GM19239 (cell line): ENCODE results near the gene TOR4A.
"Not testable (repeated sequence)": the region's sequence is repeated elsewhere in the genome, so short reads cannot be mapped to it uniquely, and the experiment has no call there.

Experiments used
- DNase-seq: peaks from one replicate; pipeline ENCODE4 v3.0.0; 2011; ENCODE audit warnings: low spot score; ENCODE audit not compliant: insufficient read length
- FAIRE-seq: peaks from 2 replicates; lab custom pipeline; 2011; peaks lifted over from hg19 to GRCh38; lab: Jason Lieb, UNC

Gene TOR4A

GRCh38 chr9:137237759-137238726 lies 39.5 kb upstream of the TOR4A start:
- no peak for FAIRE-seq

GRCh38 chr9:137239541-137240200 lies 37.9 kb upstream of the TOR4A start:
- not testable (repeated sequence) for FAIRE-seq, DNase-seq

More at GRCh38 chr9:137237759-137238726, 39.5 kb upstream of the TOR4A start:
- DNase-seq = no peak

- FAIRE-seq (peak; percentile 68), DNase-seq (no peak)
Measured at GRCh38 chr9:137240318-137240840, 37.1 kb upstream of the TOR4A start.

- peak; percentile 100 for FAIRE-seq
- peak; percentile 100 for DNase-seq
Measured at GRCh38 chr9:137240841-137241489, 36.6 kb upstream of the TOR4A start, which contains the start of gene TUBB4B. Gene TUBB4B, plus strand, starts transcription at chr9:137241287. Its CDS starts 74 bp downstream, at chr9:137241361.

GRCh38 chr9:137241490-137242268 lies 35.8 kb upstream of the TOR4A start:
- DNase-seq (no peak), FAIRE-seq (no peak)

GRCh38 chr9:137242269-137243203 lies 35.0 kb upstream of the TOR4A start:
- FAIRE-seq (peak; percentile 8), DNase-seq (no peak)

GRCh38 chr9:137243266-137243625 lies 34.3 kb upstream of the TOR4A start:
- not testable (repeated sequence) for FAIRE-seq, DNase-seq

GRCh38 chr9:137243626-137244485 lies 33.7 kb upstream of the TOR4A start:
- FAIRE-seq (no peak), DNase-seq (no peak)

- DNase-seq = no peak
- FAIRE-seq = no peak
Measured at GRCh38 chr9:137244486-137245449, 32.8 kb upstream of the TOR4A start.

- DNase-seq = no peak
- FAIRE-seq = no peak
Measured at GRCh38 chr9:137245450-137246421, 31.8 kb upstream of the TOR4A start.

- FAIRE-seq = no peak
- no peak for DNase-seq
Measured at GRCh38 chr9:137247135-137247915, 30.2 kb upstream of the TOR4A start.

GRCh38 chr9:137247916-137248175 lies 29.7 kb upstream of the TOR4A start:
- DNase-seq = no peak
- no peak for FAIRE-seq

GRCh38 chr9:137250329-137251193 lies 27.0 kb upstream of the TOR4A start:
- no peak for DNase-seq
- FAIRE-seq = no peak

GRCh38 chr9:137251194-137251461 lies 26.4 kb upstream of the TOR4A start, which contains the start of gene STPG3:
Gene STPG3, plus strand, starts transcription at chr9:137251286. Its CDS starts 1 bp downstream, at chr9:137251287.
- FAIRE-seq = no peak

More at GRCh38 chr9:137251194-137251461, 26.4 kb upstream of the TOR4A start, which contains the start of gene STPG3:
- no peak for DNase-seq
